ENCODE results near the gene NFAM1. TPM values are rescaled to one million over a fixed set of nuclear protein-coding genes. Genes with fewer than 3 reads are reported as not detected.

NFAM1 gene
- total RNA-seq, 6 experiments from 2014 or later, result 2.1 to 6.6 (median 2.4) TPM

DNA sequence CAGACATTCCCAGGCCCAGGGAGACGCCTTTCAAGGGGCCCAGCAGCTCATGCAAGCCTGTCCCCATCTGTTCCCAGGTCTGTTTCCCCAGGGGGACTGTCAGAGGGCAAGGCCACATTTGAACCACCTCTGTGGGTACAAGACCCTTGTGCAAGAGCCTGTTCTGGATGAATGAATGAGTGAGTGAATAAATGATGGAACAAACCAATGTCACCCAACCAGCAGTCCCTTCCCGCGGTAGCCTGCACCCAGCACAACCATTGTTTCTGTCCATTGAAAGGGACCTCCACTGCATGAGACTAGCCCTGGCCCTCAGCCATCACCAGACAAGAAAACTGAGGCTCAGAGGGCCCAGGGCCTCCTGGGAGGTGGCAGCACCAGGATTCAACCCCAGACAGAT is 92.1 kb downstream of the NFAM1 start:
- Histone ChIP-seq H3K9me3 (no peaks in the 10 kb centered on the region), H3K27ac (no peak overlapping the region), H3K36me3 (no peaks in the 10 kb centered on the region), H3K27me3 (no peaks in the 10 kb centered on the region), H3K4me1 (no peaks in the 10 kb centered on the region), H3K4me3 (no peak overlapping the region)
- TF ChIP-seq POLR2A (IDR thresholded peaks at IDR 0.05), result no peak
- TF ChIP-seq, protein P1, sequence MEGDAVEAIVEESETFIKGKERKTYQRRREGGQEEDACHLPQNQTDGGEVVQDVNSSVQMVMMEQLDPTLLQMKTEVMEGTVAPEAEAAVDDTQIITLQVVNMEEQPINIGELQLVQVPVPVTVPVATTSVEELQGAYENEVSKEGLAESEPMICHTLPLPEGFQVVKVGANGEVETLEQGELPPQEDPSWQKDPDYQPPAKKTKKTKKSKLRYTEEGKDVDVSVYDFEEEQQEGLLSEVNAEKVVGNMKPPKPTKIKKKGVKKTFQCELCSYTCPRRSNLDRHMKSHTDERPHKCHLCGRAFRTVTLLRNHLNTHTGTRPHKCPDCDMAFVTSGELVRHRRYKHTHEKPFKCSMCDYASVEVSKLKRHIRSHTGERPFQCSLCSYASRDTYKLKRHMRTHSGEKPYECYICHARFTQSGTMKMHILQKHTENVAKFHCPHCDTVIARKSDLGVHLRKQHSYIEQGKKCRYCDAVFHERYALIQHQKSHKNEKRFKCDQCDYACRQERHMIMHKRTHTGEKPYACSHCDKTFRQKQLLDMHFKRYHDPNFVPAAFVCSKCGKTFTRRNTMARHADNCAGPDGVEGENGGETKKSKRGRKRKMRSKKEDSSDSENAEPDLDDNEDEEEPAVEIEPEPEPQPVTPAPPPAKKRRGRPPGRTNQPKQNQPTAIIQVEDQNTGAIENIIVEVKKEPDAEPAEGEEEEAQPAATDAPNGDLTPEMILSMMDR (IDR thresholded peaks at IDR 0.05), result no peak
- no peak for DNase-seq
- intact Hi-C loops (cut with DNase I), result no loop called here
- WGBS (ENCODE audit: insufficient coverage, low coverage, low lambda C conversion rate, missing lambda C conversion rate), result 90% methylated on average over 2 of the region's 3 CpGs
- no peak for ATAC-seq

DNA sequence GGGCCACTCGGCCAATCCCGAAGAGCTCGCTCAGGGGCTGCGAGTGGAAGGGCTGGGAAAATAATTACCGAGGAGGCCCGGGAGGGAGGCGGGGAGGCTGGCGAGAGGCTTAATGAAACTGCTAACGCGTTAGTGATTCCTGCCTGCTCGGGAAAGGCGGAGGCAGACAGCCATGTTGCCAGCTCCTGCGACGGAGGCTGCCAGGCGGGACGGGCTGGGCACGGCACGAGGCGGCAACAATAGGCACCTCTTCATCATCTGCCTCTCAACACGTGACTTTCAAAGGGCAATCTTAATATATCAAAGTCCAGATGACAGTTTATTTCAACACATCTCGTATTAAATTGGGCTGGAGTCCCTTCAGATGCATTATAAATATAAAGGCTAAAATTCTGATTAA is 93.7 kb downstream of the NFAM1 start:
- H3K27ac ChIP-seq, result no peak overlapping the region
- intact Hi-C loops (cut with DNase I), result no loop called here
- no peaks in the 10 kb centered on the region for H3K36me3 ChIP-seq
- TF ChIP-seq, protein P1 (IDR thresholded peaks at IDR 0.05), result no peak
- no peak for TF ChIP-seq POLR2A (IDR thresholded peaks at IDR 0.05)
- H3K4me1 ChIP-seq, result no peaks in the 10 kb centered on the region
- no peaks in the 10 kb centered on the region for H3K9me3 ChIP-seq
- no peak overlapping the region for H3K4me3 ChIP-seq
- no peak for DNase-seq
- H3K27me3 ChIP-seq, result no peaks in the 10 kb centered on the region
- ATAC-seq, result peak; percentile 10 to 51 (median 32)
- 53% methylated on average over 13 of the region's 21 CpGs for WGBS (ENCODE audit: insufficient coverage, low coverage, low lambda C conversion rate, missing lambda C conversion rate)

DNA sequence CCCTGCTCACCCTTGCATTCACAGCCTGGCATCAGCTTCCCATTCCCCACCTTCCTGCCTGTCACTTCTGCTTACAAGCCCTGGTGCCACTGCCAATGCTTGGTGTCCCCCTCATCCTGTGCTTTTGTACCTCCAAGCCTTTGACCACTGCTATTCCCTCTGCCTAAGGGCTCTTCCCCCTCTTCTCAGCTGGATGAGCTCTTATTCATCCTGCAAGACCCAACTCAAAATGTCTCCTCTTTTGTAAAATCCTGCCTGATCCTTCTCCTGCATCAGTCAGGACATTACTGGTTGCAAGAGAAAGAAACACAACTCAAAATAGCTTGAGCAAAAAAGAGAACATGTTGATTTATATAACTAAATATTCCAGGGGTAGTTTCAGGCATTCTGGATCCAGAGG is 94.8 kb downstream of the NFAM1 start:
- intact Hi-C loops (cut with DNase I), result no loop called here
- ATAC-seq (no peak), DNase-seq (no peak)
- H3K4me1 ChIP-seq, result no peaks in the 10 kb centered on the region
- no peak overlapping the region for H3K27ac ChIP-seq
- H3K9me3 ChIP-seq, result no peaks in the 10 kb centered on the region
- H3K27me3 ChIP-seq, result no peaks in the 10 kb centered on the region
- no peak overlapping the region for H3K4me3 ChIP-seq
- no peaks in the 10 kb centered on the region for H3K36me3 ChIP-seq
- TF ChIP-seq, protein P1 (IDR thresholded peaks at IDR 0.05), result no peak
- TF ChIP-seq POLR2A (IDR thresholded peaks at IDR 0.05), result no peak

DNA sequence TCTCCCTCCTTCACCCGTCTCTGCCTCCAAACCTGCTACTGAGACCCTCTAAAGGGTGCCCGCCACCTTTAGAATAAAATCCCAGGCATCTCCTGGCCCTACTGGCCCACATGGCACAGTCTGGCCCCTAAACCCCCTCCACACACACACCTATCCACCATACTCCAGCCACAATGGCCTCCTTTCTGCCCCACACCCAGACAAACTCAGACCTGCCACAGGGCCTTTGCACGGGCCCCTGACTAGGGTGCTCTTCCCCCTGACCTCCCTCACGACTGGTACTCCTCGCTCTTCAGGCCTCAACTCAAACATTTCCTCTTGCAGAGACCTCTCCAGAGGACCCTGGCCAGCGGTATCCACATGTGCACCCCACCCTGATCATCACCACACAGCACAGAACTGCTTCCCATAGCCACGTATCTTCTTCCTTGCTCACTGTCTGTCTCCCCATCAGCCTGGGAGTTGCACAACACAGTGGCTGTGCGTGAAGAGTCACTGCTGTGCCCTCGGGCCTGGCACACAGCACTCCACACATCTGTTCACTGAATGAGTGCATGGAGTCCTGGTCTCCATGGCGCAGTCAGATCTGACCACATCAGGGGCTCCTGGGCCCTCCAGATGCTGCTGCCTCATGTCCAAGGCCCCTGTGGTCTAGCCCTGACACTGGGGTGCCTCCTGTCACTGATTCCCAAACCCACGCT is 95.5 kb downstream of the NFAM1 start:
- Histone ChIP-seq H3K36me3 (no peaks in the 10 kb centered on the region), H3K27me3 (no peaks in the 10 kb centered on the region), H3K9me3 (no peaks in the 10 kb centered on the region), H3K4me3 (no peak overlapping the region), H3K4me1 (no peaks in the 10 kb centered on the region), H3K27ac (no peak overlapping the region)
- WGBS (ENCODE audit: insufficient coverage, low coverage, low lambda C conversion rate, missing lambda C conversion rate), result 85% methylated on average over 9 of the region's 11 CpGs
- TF ChIP-seq, protein P1 (IDR thresholded peaks at IDR 0.05), result no peak
- DNase-seq (no peak), ATAC-seq (no peak)
- intact Hi-C loops (cut with DNase I), result no loop called here

All from right lobe of liver (tissue), 6 donors.